HepG2 (cell line): ENCODE measurements around the gene OXLD1. TPM values are rescaled to one million over a fixed set of nuclear protein-coding genes. Genes with fewer than 3 reads are reported as not detected.
A peak's percentile ranks its signal among the peaks of the same experiment; 100 is the strongest.

Source experiments
- EEA1 ChIP-seq: sonication (generic); formaldehyde crosslinking; IDR thresholded peaks from 2 replicates; pipeline ENCODE4 v1.5.1; 2020; ENCODE audit warnings: mild to moderate bottlenecking, missing genetic modification reagents, borderline replicate concordance
- FOXA3 ChIP-seq: IDR thresholded peaks from 2 replicates; pipeline ENCODE4 v1.6.1; 2016; ENCODE audit warnings: missing genetic modification reagents, missing compliant biosample characterization
- FOXP1 ChIP-seq, 2 experiments: fragments of 450-650 bp in 1 of 2; IDR thresholded peaks; 2 replicates each; pipeline ENCODE4 v1.6.1; 2017 to 2018; ENCODE audit warnings: antibody characterized with exemption in 1 of 2
- GFI1 ChIP-seq: sonication (generic); formaldehyde crosslinking; IDR thresholded peaks from 2 replicates; pipeline ENCODE4 v1.5.0; 2020; ENCODE audit warnings: missing genetic modification reagents, mild to moderate bottlenecking, borderline replicate concordance
- KLF15 ChIP-seq: sonication (generic); formaldehyde crosslinking; IDR thresholded peaks from 2 replicates; pipeline ENCODE4 v1.8.1; 2023; ENCODE audit warnings: borderline replicate concordance, mild to moderate bottlenecking, inconsistent platforms, missing genetic modification reagents, mixed read lengths
- MBD4 ChIP-seq: IDR thresholded peaks from 2 replicates; pipeline ENCODE4 v1.6.1; 2012; ENCODE audit warnings: low read length, inconsistent platforms, borderline replicate concordance
- POLR2G ChIP-seq: fragments of 200-400 bp; formaldehyde crosslinking; IDR thresholded peaks from 2 replicates; pipeline ENCODE4 v1.6.1; 2018; ENCODE audit warnings: mild to moderate bottlenecking, low read depth, low read length, moderate library complexity
- ZNF205 ChIP-seq: IDR thresholded peaks from 2 replicates; pipeline ENCODE4 v1.6.1; 2018; ENCODE audit warnings: missing biosample characterization, missing genetic modification reagents
- ZNF232 ChIP-seq: sonication (generic); formaldehyde crosslinking; IDR thresholded peaks from 2 replicates; pipeline ENCODE4 v1.4.0; 2020; ENCODE audit warnings: missing genetic modification reagents, borderline replicate concordance
- ZNF530 ChIP-seq: sonication (generic); formaldehyde crosslinking; IDR thresholded peaks from 2 replicates; pipeline ENCODE4 v1.5.0; 2020; ENCODE audit warnings: low read depth, mild to moderate bottlenecking, missing genetic modification reagents
- ZNF598 ChIP-seq: sonication (generic); formaldehyde crosslinking; IDR thresholded peaks from 2 replicates; pipeline ENCODE4 v1.5.1; 2020; ENCODE audit warnings: mild to moderate bottlenecking, missing genetic modification reagents, borderline replicate concordance
- ZNF7 ChIP-seq: IDR thresholded peaks from 2 replicates; pipeline ENCODE4 v1.6.1; 2016; ENCODE audit warnings: missing biosample characterization, missing genetic modification reagents
- ZNF878 ChIP-seq: sonication (generic); formaldehyde crosslinking; IDR thresholded peaks from 2 replicates; pipeline ENCODE4 v1.8.1; 2023; ENCODE audit warnings: mild to moderate bottlenecking, missing genetic modification reagents, moderate library complexity
- ZSCAN25 ChIP-seq: sonication (generic); formaldehyde crosslinking; IDR thresholded peaks from 2 replicates; pipeline ENCODE4 v1.8.0; 2022; ENCODE audit warnings: mild to moderate bottlenecking, missing genetic modification reagents
- polyA plus RNA-seq, 8 experiments: library from polyadenylated mRNA; depleted of rRNA in 3 of 8; stranded (reverse) in 7 of 8; unstranded in 1 of 8; fragments of >200 nt; fragmentation: Illumina TruSeq in 4 of 8; extraction: Trizol in 4 of 8; gene quantifications; 2 replicates each; pipeline versions ENCODE4 v1.2.1 to v1.2.3, GENCODE V29; 2011 to 2016; ENCODE audit warnings: low read depth in 4 of 8, missing spikeins in 1 of 8, mixed read lengths in 1 of 8; ENCODE audit not compliant: insufficient read depth in 1 of 8
- total RNA-seq, 5 experiments: library from RNA; depleted of rRNA; stranded (reverse); fragments of >200 nt; fragmentation: Illumina TruSeq; extraction: Trizol; gene quantifications; 2 replicates each; pipeline ENCODE4 v1.2.3, GENCODE V29; 2016; ENCODE audit warnings: low read depth in 1 of 5
- TF ChIP-seq, protein P1 (sequence below): sonication (generic); formaldehyde crosslinking; IDR thresholded peaks from 2 replicates; pipeline ENCODE4 v1.8.0; 2022; ENCODE audit warnings: mild to moderate bottlenecking, missing genetic modification reagents, moderate library complexity
- TF ChIP-seq, protein P2 (sequence below): sonication (generic); formaldehyde crosslinking; conservative IDR thresholded peaks from 2 replicates; pipeline ENCODE4 v1.4.0; 2020; ENCODE audit warnings: mild to moderate bottlenecking, missing genetic modification reagents, moderate library complexity

OXLD1 gene
- total and polyA plus RNA-seq, 2 of the 13 experiments (the other 11 are each of a cell fraction or from before 2014, with no cell fraction given): 27.1 to 37.5 TPM

DNA sequence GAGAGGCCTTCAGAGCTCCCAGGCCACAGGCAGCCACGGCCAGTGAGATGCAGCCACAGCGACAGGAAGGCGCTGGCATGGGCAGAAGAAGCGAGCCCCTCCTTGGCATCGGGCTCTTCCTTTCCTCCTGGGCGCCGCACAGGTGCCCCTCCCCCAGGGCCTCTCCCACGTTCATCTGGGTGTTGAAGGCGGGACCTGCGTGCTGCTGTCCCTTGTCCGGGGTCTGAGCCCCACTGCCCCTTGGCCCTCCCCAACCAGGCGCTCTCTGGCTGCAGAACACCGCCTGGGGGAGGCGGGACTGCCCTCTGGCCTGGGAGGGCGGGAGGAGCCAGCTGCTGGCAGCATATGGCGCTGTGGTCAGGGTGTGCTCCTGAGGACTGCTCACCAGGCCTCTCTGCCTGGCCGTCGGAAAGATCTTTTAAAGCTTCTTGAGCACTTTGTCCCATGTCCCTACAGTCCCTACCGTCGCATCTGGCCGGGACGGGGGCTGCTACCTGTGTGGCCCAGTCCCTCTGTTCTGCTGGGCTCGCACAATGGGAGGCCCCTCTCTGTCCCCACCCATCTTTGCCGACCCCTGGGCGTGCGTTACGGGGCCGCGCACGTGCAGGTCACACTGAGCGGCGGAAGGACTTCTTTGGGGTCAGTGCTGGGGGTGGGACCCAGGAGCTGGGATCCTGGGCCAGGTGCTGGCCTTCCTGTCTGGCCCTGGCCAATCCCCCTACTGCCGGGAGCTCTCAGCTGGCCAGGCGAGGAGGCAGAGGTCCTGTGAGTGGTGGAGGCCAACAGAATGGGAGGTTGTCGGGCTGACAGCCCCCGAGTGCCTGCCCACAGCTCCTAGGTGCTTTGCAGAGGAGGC, 47.4 kb upstream of the OXLD1 start (continued):
- peak; percentile 50; the same call in 1 of the 2 replicates for TF ChIP-seq EEA1
- peak; percentile 77 for TF ChIP-seq POLR2G
- TF ChIP-seq ZNF7: no peak
- TF ChIP-seq ZNF205: peak; percentile 64; the same call in 1 of the 2 replicates
- TF ChIP-seq ZNF598 (CRISPR knock-in tag): no peak; the same call in 1 of the 2 replicates
- TF ChIP-seq ZNF232 (CRISPR knock-in tag): peak; percentile 48; the same call in 1 of the 2 replicates
- TF ChIP-seq ZNF530 (CRISPR knock-in tag): no peak
- no peak for TF ChIP-seq ZSCAN25 (CRISPR knock-in tag)
- TF ChIP-seq GFI1 (CRISPR knock-in tag): no peak; the same call in 1 of the 2 replicates
- no peak for TF ChIP-seq KLF15 (CRISPR knock-in tag)
- TF ChIP-seq, protein P1, sequence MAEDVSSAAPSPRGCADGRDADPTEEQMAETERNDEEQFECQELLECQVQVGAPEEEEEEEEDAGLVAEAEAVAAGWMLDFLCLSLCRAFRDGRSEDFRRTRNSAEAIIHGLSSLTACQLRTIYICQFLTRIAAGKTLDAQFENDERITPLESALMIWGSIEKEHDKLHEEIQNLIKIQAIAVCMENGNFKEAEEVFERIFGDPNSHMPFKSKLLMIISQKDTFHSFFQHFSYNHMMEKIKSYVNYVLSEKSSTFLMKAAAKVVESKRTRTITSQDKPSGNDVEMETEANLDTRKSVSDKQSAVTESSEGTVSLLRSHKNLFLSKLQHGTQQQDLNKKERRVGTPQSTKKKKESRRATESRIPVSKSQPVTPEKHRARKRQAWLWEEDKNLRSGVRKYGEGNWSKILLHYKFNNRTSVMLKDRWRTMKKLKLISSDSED (CRISPR knock-in tag): no peak
- no peak for TF ChIP-seq ZNF878 (CRISPR knock-in tag)
- TF ChIP-seq, protein P2, sequence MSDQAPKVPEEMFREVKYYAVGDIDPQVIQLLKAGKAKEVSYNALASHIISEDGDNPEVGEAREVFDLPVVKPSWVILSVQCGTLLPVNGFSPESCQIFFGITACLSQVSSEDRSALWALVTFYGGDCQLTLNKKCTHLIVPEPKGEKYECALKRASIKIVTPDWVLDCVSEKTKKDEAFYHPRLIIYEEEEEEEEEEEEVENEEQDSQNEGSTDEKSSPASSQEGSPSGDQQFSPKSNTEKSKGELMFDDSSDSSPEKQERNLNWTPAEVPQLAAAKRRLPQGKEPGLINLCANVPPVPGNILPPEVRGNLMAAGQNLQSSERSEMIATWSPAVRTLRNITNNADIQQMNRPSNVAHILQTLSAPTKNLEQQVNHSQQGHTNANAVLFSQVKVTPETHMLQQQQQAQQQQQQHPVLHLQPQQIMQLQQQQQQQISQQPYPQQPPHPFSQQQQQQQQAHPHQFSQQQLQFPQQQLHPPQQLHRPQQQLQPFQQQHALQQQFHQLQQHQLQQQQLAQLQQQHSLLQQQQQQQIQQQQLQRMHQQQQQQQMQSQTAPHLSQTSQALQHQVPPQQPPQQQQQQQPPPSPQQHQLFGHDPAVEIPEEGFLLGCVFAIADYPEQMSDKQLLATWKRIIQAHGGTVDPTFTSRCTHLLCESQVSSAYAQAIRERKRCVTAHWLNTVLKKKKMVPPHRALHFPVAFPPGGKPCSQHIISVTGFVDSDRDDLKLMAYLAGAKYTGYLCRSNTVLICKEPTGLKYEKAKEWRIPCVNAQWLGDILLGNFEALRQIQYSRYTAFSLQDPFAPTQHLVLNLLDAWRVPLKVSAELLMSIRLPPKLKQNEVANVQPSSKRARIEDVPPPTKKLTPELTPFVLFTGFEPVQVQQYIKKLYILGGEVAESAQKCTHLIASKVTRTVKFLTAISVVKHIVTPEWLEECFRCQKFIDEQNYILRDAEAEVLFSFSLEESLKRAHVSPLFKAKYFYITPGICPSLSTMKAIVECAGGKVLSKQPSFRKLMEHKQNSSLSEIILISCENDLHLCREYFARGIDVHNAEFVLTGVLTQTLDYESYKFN: peak; percentile 74
- TF ChIP-seq MBD4: no peak
- no peak; the same call in 1 of the 2 replicates for TF ChIP-seq FOXA3 (CRISPR knock-in tag)
- TF ChIP-seq FOXP1 (IDR thresholded peaks at IDR 0.05): no peak
- no peak for TF ChIP-seq FOXP1 (CRISPR knock-in tag; IDR thresholded peaks at IDR 0.05)
